HG03520 (cell line): ENCODE measurements around the gene DEK.

Experiments
- ATAC-seq: cut with Tn5 transposase; IDR thresholded peaks from one replicate; pipeline ENCODE4 v1.9.1; 2021; ENCODE audit warnings: mild to moderate bottlenecking, moderate library complexity; ENCODE audit not compliant: unreplicated experiment

The DEK gene

DNA sequence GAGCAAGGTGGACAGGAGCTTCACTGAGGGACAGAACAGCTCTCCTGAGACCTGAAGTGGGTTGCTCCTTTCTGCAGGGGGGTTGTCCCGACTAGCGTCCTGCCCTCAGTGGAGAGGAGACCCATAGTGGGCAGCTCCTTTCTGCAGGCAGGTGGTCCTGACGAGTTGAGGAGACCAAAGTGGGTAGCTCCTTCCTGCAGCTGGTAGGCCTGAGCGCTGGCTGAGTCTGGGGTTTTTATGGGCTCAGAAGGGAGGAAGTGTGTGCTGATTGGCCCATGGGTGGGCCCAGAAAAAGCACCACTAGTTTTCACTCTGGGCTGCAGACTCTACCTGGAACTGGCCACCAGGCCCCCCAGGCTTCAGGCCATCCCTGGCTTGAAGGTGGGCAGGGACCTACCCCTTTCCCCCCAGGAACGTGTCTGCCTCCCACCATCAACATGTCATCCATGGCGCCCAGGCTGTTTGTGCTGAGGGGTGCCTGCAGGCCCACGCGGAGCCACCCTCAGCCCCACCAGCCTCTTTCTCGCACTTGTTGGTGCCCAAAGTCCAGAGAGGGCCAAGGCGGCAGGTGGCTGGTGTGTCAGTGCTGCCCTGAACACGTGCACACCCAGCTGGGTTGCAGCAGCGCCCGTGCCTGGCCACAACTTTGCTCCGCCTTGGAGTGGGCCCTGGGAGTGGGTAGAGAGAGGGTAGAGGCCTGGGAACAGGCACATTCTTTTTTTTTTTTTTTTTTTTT lies 1.6 kb upstream of the DEK start:
- no peak for ATAC-seq

DNA sequence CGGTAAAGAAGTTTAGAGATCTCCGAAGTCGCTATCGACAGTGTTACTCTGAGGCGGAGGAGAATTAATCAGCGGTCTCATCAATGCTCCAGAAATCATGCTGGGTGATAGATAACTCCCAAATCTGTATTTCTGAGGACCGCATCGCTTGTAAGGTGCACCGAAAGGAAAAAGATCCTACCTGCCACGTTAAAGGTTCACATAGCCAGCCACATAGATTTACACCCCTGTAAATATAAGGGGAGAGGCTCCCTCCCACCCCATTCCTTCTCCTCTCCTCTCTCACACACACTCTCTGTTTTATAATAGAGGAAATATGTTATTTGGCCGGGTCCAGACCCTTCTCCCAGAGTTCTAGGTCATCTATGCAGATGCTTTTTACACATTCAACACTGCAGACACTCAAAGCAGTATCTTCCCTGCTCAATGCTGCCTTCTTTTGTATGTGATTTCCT lies 620 bp upstream of the DEK start:
- no peak for ATAC-seq

GRCh38 chr6:18263418-18264218 lies 712 bp downstream of the DEK start:
- peak; percentile 3 for ATAC-seq

DNA sequence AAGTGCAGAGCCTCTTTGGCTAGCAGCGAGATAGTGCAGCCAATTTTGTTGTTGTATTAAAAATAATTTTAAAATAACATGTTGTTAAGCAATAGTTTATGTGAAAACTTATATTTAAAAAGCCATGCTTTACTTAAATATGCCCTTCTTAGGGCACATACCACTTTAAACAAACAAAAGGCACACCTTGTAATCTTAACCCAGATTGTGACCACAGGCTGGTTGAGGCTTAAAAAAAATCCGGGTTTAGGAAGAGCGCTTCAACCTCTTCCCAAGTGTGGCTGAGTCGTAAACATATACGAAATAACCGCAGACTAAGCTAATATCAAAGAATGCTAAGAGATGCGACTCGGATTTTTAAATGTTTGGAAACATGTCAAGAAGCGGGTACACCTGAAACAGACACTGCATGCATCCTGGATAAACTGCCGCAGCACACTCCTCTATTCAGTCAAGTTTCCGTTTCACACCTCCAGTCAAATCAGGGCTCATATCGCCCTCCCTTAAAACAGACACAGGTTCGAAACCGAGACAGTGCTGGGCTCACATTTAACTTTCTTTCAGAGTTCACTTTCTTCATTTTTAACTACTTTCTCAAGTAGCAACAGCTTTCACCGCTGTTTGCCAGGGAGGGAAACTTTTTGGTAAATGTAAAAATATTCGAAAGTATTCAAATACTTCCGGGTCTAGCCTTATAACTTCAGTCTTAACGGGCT lies 1.5 kb downstream of the DEK start:
- peak; percentile 59 for ATAC-seq

- no peak for ATAC-seq
Observed at GRCh38 chr6:18261877-18262276, 2.5 kb downstream of the DEK start.

- peak; percentile 33 for ATAC-seq
Observed at GRCh38 chr6:18260448-18261106, 3.8 kb downstream of the DEK start.

DNA sequence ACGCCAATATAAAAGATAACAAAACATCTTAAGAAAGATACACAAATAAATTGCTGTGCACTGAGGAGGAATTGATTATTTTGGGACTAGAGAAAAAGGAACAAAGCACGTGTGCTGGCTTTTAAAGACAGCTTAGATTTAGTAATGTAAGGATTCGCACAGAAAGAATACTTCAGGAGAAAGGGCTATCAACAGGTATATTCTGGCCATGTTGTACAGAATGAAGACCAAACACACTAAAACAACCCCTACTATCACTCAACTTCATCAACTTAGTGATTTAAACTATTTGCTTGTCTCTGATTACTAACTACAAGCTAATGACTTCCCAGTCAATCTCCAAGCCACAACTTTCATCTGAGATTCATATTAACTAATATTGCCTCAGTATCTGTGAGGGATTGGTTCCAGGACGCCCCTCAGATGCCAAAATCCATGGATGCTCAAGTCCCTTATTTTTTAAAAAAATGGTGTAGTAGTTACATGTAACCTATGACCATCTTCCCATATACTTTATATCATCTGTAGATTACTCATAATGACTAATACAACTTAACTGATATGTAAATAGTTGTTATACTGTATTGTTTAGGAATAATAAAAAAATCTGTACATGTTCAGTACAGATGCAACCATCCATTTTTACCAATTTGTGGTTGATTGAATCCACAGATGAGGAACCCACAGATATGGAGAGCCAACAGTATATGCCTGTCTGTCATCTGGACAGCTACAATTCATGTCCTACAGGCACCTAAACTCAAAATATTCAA lies 4.5 kb downstream of the DEK start:
- ATAC-seq = no peak

DNA sequence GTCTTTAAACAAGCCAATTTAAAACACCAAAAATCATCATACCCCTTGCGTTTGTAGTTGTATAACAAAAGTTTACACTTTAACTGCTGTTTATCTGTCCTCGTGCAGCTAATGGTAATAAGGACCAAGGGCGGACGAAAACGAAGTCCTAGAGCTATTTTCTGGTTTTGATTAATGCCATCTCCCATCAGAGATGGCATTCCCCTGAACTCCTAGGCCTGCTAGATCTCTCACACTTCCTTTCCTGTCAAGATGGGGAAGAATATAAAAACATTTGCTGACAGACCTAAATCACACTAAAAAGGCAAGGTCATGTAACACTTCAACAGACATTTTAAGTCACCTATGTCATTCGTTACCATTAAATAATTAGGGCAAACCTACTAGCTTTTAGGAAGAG lies 9.5 kb downstream of the DEK start:
- no peak for ATAC-seq

GRCh38 chr6:18253635-18254034 lies 10.7 kb downstream of the DEK start:
- no peak for ATAC-seq

GRCh38 chr6:18249271-18249670 lies 15.1 kb downstream of the DEK start:
- no peak for ATAC-seq

DNA sequence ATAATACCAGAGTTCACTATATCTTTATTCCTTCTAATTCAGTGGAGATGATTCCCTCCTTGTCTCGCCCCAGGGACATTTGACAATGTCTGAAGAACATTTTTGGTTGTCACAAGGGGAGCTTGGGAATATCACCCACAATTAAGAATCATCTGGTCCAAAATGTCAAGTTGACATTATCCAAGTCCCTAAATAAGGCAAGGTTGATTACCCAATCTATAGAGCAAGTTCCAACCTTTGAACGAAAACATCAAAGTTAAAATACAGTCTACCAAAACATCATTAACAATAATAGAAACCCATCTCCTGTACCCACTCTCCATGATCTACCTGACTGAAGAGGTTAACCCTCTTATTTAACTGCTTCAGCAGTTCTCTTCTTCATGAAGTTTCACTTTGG lies 15.6 kb downstream of the DEK start:
- no peak for ATAC-seq

GRCh38 chr6:18247002-18247401 lies 17.3 kb downstream of the DEK start:
- no peak for ATAC-seq

DNA sequence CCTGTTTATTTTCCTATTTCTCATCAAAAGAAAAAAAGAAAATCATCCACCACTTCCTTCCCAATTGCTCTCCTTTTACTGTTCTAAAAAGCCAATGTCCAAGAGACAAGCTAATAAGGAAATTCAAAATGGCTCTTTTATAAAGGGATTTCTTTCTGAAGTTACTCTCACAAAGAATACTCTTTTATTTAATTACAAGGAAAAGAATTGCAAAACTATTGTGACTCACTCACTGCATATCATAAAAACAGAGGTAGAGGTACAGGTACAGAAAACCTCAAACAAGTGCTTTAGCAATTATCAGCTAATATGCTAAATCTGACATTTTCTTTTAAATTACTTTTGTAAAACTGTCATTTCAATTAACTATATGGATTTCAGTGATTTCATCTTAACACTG lies 18.1 kb downstream of the DEK start:
- ATAC-seq = no peak

DNA sequence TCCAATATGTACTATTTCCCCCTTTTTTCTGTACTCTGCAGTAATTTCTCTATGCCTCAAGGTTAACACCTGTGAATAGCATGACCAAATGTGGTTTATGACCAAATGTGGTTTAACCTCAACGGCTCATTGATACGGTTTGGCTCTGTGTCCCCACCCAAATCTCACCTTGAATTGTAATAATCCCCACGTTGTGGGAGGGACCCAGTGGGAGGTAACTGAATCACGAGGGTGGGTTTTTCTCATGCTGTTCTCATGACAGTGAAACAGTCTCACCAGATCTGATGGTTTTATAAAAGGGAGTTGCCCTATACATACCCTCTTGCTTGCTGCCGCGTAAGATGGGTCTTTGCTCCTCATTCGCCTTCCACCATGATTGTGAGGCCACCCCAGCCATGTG lies 18.7 kb downstream of the DEK start:
- no peak for ATAC-seq

GRCh38 chr6:18245079-18245478 lies 19.3 kb downstream of the DEK start:
- no peak for ATAC-seq

DNA sequence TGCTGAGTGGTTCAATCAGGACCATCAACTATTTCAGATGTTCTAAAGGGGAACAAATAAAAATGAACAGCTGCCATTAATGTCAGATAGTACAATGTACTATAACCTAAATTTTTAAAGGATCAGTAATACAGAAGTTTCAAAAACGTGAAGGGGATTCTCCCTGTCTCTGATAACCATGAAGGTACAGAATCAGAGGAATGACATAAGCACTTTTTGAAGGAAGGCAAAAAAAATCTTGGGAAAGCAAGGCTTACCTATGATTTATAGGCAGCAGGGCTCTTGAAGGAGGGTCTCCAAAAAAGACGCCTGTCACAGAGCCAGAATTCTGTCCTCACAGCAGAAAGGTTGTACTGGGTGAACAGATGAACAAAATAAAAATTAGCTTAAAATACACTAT lies 20.1 kb downstream of the DEK start:
- ATAC-seq = no peak

GRCh38 chr6:18243302-18243893 lies 20.9 kb downstream of the DEK start:
- ATAC-seq = no peak

DNA sequence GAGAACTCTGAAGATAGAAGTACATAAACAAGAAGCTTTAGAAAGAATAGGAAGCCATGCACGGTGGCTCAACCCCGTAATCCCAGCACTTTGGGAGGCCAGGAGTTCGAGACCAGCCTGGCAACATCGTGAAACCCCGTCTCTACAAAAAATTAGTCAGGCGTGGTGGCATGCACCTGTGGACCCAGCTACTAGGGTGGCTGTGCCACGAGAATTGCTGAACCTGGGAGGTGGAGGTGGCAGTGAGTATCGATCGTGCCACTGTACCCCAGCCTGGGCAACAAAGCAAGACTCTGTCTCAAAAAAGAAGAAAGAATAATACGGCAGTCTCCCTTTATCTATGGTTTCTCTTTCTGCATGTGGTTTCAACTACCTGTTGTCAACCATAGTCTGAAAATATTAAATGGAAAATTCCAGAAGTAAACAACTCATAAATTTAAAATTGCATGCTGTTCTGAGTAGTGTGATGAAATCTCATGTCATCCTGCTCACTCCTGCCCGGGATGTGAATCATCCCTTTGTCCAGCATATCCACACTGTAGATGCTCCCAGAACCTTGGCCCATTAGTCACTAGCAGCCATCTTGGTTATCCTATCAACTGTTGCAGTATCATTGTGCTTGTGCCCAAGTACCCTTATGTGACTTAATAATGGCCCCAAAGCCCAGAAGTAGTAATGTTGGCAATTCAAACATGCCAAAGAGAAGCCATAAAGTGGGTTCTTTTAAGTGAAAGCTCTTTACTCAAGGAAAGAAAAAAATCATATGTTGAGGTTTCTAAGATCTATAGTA lies 22.1 kb downstream of the DEK start:
- no peak for ATAC-seq
